Amygdala (tissue), 56 donors: ENCODE measurements around the gene KCNT2.
A peak's percentile ranks its signal among the peaks of the same experiment; 100 is the strongest.

Source experiments
- DNase-seq, 56 donors: peaks; one replicate each; lab custom pipeline; 2025; lab: John Stamatoyannopoulos, UW

KCNT2 gene

DNA sequence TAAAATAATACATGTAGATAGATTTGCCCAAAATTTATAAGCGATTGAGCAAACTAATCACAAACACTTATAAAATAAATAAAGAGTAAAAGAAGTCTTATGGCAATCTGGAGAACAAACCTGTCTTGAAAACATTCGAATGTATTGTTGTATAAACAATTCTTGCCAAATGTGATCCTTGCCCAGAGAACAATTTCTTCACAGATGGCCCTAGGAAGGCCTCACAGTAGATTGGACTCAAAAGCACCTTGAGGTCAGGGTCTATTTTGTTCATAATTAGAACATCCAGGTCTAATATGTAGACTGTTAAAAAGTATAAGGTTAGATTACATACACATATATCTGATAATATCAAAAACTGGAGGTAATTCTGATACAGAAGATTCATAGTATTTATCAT, 202.4 kb downstream of the KCNT2 start:
- DNase-seq, result no peak

DNA sequence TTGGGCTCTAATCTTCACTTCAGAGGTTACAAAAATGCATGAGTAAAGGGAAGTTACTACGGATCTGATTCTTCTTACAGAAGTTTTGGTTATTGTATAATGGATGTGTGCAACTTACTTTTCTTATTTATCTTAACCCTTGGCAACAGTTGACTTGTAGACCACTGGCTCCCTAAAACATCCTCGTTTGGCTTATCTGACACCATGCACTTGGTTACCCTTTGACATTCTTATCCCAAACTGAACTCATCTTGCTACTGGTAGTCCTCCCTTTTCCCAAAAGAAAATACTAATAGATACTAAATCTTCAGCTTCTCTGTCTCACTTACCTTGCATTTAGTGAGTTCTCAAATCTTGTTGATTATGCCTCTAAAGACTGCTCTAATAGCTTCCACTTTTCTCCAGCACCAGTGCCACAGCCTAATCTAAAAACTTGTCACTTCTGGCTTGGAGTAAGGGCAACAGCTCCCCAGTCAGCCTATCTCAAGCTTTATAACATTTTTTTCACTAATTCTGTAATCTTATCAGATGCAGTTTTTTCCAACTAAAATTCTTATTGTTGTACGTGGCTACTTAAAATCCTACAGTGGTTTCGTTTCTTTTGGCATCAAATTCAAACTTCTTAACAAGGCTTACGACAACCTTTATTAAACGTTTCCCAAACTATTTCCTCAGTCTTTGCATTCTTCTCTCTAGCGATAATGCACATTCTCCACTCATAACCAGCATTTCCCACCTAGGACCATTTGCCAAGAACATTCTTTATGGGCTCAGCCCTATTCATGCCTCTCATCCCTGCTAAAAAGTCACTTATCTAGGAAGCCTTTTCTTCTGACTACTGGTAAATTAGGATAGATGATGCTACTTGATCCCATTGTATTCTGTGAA, 204.2 kb downstream of the KCNT2 start:
- DNase-seq, result no peak

DNA sequence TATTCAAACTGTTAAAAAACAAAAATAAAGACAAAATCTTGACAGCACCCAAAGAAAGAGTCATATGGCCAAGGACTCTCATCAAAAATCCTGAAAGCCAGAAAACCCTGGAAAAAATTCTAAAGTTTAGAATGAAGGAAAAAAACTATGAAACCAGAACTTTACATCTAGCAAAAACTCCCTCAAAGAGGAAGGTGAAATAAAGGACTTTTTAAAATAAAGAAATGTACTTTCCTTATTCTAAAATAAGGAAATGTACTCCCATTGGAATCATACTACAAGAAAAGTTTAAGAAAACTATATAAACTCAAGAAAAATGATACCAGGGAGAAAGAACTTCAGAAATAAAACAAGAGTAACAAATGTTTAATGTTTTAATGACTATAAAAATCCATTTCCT, 206.3 kb downstream of the KCNT2 start:
- no peak for DNase-seq

DNA sequence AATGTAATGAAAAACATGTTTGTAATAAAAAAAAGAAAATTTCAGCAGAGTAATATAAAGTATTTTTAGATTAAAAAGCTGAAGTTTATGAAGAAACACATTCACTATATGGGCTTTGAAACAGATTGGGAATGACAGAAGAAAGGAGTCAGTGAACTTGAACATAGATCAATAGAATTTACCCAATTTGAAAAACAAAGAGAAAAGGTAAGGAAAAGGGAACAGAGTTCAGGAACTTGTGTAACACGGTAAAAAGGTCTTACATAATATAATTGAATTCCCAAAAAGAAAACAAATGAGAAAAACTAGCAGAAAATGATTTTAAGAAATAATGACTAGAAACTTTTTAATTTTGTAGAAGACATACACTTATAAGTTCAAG, 206.8 kb downstream of the KCNT2 start:
- no peak for DNase-seq

DNA sequence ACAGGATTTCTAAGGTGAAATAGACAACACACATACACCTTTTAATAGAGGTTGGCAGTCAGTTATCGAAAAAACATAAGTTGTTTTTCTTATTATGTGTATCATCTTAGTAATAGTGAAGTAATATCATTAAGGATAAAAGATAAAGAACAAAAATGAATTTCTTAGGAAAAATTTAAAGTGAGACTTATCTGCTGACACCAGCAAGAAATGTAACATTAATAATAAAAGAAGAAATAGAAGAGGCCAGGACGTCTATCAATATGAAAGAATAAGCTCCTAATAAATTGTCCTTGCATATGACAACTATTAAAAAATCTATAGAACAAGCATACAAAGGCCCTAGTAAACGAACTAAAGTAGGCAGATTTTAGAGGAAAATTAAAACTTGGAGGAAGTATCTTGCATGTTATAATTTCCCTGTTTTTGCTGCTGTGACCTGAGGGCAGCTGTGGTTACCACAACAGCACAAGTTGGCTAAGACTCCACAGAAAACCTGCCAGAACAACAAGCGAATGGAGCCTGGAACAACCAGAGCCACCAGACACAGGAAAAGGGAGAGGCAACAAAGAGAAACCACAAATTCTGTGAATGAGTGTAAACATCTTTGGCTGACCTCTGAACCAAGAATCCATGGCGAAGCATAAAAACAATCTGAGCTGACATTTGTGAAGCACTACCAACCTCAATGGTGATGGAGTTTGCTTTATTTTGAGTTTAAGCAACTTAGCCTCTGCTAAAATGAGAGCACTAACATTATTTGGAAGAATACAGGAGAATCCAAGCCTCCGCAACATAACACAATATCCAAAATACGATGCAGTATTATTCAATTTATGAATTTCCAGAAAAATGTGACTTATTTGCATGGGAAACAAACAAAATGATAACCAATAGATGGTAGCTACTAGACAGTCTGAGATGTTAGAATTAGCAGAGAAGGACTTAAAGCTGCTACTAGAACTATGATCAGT, 207.5 kb downstream of the KCNT2 start:
- DNase-seq, result no peak

DNA sequence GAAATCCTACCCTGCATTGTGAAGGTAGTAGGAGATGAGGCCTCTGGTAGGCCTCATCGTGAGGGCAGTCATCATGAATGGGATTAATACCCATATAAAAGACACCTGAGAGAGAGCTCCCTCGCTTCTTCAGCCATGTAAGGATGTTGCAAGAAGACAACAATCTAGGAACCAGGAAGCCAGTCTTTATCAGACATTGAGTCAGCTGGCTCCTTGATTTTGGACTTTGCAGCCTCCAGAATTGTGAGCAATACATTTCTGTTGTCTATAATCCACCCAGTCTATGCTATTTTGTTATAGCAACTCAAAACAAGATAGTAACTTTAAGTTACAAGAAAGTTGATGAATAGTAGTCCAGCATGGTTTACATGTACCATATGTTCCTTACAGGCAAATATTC, 208.5 kb downstream of the KCNT2 start:
- no peak for DNase-seq

DNA sequence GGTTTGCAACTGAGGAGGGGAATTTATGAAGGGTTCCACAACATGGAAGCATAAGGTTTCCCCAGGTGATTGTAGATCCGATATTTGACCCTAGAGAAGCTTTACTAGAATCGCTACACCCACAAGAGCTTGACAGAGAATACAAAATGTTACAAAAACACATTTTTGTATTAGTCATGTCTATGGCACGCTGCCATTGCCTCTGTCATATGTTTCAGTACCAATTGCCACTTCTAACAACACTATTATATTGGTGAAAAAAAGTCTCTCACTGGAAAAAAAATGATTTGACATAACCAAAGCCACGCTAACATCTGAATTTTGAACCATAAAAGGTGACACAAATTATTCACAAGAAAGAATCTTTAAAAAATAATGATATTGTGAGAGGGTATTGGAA, 214.5 kb downstream of the KCNT2 start:
- peak in 4 of 56 donors; percentile 1 to 24 (median 12) for DNase-seq

DNA sequence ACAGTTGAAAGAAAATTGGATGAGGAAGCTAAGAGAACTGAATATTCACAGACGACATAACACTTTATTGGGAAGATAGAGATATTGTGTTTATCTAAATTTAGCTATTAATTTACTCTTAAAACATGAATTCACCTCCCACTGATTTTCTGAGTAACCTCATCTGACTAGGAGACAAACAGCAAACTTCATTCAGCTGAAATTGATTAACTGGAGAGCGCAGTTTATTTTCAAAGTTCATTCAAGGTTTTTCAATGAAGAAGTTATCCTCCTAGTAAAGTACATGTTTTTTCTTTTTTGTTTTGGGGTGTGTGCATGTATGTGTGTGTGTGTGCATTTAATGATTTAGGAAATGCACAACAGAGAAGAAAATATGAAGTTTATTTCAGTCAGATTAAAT, 215.0 kb downstream of the KCNT2 start:
- no peak for DNase-seq

DNA sequence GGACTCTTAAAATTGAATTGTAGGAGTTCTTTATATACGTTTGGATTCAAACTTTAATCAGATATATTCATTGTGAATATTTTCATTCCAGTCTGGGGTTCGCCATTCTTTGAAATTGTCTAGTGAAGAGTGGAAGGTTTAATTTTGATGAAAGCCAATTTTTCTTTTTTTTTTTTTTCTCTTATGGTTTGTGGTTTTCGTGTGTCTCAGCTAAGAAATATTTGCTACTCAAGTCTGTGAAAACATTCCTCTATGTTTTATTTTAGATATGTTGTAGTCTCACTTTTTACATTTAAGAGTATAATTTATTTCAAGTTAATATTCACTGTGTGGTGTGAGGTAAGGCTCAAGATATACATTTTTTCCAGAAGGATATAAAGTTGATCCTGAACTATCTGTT, 220.5 kb downstream of the KCNT2 start:
- no peak for DNase-seq

DNA sequence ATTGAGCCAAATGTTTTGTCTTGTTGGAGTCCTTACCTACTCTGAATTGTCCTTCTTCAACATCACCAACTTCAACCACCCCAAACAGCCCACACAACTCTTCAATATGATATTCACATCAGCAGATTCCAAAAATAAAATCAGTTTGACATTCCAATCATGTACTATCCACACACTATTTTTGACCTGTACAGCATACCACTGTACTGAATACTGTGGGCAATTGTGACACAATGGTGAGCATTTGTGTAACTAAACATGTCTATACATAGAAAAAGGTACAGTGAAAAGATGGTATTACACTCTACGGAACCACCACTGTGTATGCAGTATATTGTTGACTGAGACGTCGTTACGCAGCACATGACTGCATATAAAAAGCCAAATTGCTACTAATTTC, 223.1 kb downstream of the KCNT2 start:
- DNase-seq, result no peak

DNA sequence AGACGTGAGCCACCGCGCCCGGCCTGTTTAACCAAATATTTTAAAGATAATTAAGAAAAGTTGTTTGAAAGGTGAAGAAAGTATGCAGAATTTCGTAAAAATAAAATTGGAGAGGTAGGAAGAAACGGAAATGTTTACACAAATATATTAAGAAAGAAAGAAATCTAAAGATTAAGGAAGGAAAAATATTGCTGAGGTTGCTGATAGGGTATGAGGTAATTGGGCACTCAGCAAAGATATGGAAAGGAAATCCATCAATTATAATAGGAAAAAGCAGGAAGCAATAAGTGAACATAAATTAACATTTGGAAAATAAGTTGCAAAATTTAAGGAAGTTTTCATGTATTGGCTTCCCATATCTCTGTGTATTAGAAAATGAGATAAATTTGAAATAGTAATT, 225.9 kb downstream of the KCNT2 start:
- DNase-seq, result no peak

DNA sequence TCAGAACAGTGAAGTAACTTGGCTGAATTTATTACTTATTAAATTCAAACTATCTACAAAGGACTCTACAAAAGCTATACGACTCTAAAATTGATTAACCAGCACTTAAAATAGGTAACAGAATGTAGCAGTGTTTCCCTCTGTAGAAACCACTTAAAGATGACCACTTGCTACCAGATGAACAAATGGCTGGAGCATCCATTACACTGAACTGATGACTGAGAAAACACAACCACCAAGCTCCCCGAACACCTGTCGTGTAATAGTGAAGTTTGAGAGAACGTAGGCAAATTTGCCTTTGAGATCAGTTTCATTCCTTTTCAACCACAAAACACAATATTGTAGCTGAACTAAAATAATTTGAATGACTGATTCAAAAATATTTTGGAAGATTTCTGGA, 226.7 kb downstream of the KCNT2 start:
- DNase-seq, result no peak

DNA sequence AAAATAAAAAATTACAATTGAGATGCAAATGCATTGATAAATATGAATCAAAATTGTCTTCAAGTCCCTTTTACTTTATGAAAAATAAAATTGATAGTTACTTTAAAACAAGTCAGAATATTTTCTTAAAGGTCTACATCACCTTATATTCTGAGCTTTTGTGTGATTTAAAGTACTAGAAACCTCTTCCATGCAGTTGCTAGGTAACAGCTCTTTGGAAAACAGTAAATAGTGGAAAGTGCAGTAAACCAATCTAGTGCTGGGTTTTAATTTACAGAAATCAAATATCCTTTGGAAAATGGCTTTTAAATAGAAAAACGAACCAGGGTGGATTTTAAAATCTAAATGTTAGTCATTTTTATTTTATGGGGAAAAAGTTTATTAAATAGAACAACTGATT, 227.9 kb downstream of the KCNT2 start:
- DNase-seq, result no peak

DNA sequence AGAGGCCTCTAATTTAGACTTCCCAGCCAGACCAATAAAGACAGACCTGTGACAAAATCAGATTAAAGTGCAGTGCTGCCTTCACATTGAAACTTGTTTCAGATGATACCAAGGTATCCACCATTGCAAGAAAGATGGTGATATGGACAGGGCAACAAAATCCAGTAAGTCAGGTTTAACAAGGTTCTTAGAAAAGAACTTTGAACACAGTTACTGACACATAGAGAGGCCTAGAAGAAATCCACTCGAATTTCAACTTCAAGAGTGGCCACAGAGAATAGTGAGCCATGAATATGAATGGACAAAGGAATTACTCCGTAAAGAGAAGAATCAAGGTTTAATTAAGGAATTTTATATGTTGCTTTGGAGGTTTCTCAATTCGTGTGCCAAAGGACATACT, 230.4 kb downstream of the KCNT2 start:
- DNase-seq, result no peak

DNA sequence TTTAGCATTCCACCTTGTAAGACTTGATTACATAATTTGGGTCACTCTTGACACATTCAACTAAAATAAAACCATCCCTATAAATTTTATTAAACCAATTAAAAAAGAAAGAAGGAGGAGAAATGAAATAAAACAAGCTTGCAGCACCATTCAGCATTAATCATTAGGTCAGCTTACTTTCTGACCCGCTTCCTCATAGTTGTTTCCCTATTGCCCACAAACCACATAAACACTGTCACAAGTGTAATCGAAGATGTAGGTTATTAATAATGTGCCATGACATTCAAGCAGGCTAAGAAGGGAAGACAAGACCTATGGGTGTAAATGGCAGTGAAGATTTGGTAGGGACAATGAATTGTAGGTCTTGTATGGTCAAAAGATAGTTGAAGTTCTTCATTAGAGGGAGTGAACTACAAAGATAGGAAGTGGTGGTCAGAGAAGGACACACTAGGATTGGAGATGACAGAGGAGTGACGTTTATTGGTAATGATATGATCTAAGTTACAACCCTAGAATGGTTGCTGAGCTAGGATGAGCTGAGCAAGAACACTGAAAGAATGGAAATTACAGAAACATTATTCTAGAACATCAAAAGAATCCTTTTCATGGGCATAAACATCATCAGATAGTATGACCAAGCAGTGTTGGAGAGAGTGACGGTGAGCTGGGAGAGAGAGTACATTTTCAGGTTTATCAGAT, 231.5 kb downstream of the KCNT2 start:
- no peak for DNase-seq

DNA sequence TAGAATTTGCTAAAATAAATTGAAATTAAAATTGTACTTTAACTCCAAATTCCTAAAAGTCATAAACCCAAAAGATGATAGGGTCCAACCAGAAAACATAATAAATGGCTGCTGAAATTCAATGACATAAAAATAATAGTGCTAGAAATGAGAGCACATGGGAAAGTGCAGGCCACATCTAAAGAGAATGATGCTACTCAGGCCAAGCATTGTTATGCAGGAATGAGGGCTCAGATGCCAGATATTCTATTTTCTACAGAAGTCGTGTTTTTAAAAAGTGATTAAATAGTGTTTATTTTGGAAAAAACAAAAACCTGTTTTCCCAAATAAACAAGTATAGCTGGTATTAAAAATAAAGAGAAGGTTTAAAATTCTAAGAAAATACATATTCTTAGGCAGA, 234.4 kb downstream of the KCNT2 start:
- no peak for DNase-seq

DNA sequence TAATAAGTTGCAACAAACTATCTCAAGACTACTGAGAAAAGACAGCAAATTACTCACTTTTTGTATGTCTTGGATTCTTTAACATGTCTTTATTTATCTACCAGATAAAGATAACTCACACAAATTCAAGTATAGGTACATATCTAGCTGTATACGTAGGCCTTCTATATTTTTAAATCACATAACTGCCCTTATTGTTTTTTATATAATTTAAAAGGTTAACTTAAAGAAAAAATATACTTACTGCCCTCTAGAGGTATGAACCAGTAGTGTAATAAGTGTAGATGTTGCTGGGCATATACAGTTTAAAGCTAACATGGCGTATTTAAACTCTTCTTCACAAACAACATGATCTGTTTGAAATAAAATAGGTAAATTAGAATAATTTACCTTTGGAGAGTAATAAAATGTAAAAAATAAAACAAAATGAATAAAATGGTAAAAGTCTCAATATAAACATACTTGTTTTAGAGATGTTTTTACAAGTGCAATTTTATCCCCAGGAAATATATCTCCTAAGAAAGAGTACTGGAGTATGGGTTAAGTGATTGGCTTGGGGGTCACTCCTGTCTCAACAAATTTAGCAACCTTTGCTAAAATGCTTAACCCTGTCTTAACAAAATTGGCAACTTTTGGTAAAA, 235.2 kb downstream of the KCNT2 start:
- DNase-seq, result no peak

DNA sequence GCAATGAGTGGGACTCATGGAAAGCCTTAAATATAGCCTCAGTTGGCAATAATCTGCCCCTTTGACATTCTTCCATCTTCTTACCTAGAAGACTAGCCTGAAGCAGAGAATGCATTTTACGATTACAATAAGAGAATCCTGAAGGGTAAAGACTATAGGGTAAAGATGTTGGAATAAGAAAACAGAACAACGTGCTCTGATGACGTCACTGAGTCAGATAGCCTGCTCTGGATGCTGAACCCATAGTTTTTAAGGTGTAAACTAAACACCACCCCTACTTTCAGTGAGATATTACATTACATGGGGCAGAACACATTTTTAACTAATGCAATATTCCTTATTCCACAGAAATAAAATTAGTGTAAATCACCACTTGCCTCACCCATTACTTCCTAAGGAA, 240.4 kb downstream of the KCNT2 start:
- no peak for DNase-seq

DNA sequence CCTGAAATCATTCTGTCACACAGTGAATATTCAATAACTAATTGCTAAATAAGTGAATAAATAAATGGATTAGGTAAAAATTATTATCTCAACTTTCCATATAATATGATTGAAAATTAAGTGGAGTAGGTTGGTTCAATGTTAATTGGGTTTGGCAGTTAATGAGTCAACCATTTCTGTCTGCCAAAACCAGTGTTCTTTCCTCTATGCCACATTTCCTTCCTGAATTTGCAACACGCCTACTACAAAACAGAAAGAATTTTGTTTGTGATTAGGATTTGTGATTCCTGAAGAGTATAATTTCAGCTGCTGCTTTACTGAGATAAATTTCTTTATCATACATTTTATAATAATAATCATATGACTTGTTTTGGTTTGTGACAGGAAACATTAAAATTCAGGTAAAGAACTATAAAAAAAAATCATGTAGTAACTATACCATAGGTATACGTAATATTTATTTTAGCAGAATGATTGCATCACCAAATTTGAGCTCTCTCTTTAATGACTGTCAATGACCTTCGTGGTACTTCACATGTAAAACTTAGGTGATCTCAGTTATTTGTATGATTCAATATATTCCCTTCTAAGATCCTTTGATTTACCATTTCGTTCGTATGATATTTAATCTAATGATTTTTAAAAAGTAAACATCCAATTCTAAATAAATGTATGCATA, 241.3 kb downstream of the KCNT2 start:
- no peak for DNase-seq
